Activated CD8-positive, alpha-beta memory T cell treated with anti-CD3 and anti-CD28 coated beads for 1 hour (primary cell): ENCODE data around the gene TFR2.
"Not testable (repeated sequence)": the region's sequence is repeated elsewhere in the genome, so short reads cannot be mapped to it uniquely, and the experiment has no call there.

Experiments used
- DNase-seq, 2 donors: peaks; one replicate each; pipeline ENCODE4 v3.0.0-alpha.2; 2020; ENCODE audit warnings: low read depth in 1 of 2; ENCODE audit errors: extremely low read depth in 1 of 2

Gene TFR2

GRCh38 chr7:100678291-100678984 lies 37.1 kb upstream of the TFR2 start:
- no peak for DNase-seq

- no peak for DNase-seq
Observed at GRCh38 chr7:100677308-100678267, 36.2 kb upstream of the TFR2 start.

DNA sequence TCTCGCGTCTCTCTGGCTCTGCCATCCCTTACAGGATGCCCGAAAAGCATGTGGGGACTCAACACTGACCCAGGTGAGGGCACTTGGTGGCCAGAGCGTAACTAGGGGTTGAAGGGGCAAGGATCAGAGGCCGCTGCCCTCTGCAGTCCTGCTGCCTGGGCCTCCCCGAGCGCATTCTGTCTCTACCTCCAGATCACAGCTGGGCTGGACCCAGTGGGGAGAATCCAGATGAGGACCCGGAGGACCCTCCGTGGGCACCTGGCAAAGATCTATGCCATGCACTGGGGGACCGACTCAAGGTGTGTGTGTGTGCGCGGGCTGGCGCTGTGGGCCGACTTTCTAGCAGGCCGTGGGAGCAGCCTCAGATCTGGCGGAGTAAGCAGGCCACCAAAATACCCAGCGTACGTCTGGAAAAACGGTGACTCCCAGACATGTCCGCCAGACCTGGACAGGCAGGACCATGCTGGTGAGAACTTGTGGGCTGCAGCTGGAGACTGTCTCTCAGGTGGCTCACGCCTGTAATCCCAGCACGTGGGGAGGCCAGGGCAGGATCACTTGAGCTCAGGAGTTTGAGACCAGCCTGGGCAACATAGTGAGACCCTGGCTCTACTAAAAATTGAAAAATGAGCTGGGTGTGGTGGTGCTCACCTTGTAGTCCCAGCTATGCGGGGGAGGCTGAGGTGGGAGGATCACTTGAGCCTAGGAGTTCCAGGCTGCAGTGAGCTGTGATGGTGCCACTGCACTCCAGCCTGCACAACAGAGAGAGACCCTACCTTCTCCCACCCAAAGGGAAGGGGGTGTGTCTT lies 35.4 kb upstream of the TFR2 start:
- DNase-seq, result no peak

DNA sequence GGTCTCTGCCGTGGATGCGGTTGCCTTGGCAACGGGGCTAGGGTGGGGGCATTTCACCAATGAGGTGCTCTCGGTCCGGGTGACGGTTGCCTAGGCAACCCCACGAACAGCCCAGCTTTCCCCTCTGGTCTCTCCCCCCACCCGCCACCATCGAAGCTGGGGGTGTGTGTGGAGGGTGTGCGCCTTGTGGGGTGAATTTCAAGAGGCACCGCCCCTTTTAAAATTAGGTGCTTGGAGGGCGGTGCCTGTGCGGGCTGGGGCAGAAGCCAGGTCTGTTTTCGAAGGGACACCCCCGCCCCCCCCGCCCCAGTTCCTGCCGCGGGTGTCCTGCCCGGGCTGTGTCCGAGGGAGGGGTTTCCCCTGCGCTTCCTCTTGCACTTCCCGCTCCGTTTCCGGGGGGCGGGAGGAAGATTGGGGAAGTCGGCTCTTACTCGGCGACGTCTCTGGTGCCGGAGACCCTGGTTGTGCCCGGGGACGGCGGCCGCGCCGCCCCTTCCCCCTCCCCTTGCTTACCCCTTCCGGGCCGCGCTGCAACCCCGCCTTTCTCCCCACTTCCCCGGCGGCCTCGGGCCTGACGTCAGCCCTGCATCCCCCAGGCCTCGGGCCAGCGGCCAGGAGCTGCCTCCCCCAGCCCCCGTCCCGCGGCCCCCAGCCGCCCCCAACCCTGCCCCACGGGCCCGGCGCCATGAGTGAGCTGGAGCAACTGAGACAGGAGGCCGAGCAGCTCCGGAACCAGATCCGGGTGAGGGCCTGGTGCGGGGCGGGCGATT lies 34.4 kb upstream of the TFR2 start:
- DNase-seq, result peak; percentile 69 to 89

DNA sequence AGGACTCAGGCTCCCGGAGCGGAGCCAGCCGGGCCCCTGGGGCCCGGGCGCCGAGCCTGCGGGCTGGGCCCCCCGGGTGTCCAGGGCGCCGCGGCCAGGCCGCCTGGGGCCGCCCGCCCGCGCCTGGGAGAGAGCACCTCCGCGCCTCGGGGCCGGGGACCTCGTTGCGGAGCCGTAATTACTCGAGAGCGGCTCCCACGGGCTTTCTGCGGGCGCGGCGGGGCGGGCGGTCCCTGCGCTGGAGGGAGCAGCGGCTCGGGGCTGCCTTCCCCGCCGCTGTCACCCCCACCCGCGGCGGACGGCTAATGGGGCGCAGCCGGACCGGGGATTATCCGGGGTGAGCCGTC lies 33.7 kb upstream of the TFR2 start:
- no peak for DNase-seq

DNA sequence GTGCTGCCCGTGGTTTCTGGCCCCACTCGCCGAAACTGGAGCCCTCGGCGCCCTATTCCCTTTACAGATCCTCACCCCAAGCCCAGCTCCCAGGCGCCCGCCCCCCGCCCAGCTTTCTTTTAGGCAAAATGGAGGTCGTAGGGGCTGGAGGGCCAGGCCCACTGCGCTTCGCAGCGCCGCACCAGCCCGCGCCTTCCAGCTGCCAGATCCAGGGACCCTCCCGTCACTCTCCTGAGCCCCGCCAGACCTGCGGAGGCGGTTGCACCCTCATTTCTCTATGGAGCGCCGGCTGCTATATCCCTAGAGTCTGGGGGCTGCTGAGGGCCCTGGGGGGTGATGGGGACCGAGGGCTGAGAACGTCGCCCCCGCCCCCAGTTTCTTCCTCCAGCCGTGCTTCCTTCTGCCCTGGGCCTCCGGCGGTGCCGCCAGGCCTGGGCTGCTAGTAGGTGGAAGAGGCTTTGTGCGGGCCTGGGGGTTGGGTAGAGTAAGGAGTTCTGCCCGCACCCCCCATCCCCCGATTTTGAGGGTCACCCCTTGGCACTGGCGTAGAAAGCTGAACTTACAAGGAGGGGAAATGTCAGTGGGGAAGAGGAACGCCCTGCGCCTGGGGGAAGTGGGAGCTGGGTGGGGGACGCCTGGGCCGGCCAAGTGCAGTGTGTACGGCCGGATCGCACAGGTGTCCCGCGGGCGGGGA lies 33.2 kb upstream of the TFR2 start:
- DNase-seq, result no peak

- DNase-seq, result peak in 1 of 2 donors; percentile 32
Observed at GRCh38 chr7:100673942-100674410, 32.6 kb upstream of the TFR2 start.

- DNase-seq, result peak; percentile 93 to 96
Observed at GRCh38 chr7:100673302-100673941, 32.1 kb upstream of the TFR2 start, which contains the start of gene GNB2. TSS of gene GNB2 (plus strand) at chr7:100673740. CDS start at chr7:100676266, 2,526 bp downstream.

DNA sequence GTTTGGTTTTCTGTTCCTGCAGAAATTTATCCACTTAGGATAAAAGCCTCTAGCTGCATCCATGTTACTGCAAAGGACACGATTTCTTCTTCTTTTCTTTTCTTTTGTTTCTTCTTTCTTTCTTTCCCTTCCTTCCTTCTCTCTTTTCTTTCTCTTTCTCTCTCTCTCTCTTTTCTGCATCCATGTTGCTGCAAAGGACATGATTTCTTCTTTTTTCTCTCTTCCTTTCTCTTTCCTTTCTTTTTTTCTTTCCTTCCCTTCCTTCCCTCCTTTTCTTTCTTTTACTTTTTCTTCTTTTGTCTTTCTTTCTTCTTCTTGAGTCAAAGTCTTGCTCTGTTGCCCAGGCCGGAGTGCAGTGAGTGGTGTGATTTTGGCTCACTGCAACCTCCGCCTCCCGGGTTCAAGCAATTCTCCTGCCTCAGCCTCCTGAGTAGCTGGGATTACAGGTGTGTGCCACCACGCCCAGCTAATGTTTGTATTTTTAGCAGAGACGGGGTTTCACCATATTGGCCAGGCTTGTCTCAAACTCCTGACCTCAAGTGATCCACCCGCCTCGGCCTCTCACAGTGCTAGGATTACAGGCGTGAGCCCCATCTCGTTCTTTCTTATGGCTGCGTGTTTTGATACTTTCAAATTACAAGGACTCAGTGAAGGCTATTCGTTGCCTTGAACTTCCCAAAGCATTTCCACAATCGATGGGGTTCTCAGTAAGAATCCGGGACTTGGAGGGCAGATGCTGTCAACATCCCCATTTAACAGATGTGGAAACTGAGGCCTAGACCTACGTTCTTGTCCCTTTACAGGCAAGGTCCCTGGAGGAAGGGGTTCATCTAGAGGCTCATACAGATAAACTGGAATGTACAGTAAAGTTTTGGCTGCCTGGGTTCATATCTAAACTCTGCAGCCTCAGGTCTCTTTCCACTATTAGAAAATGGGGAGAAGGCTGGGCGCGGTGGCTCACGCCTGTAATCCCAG lies 30.3 kb upstream of the TFR2 start:
- no peak for DNase-seq

DNA sequence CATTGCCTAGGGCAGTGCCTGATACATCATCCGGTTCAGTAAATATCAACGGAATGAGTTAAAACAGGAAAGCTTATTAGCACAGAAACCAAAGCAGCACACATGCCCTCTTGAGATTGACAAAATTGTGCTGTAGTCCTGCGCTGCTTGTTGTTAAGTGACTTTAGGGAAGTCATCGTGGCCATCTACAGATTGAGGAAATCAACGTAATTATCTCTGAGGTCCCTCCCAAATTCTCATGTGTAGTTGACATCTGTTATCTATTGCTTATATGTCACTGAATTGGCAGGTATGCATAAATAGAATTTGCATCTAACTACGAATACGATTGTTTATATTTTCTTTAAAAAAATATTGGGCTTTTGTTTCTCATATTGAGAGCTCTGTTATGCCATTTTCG lies 28.7 kb upstream of the TFR2 start:
- DNase-seq, result no peak

- not testable (repeated sequence) for DNase-seq
Observed at GRCh38 chr7:100669106-100669505, 27.8 kb upstream of the TFR2 start.

- DNase-seq, result no peak
Observed at GRCh38 chr7:100668069-100668449, 26.7 kb upstream of the TFR2 start.

GRCh38 chr7:100667331-100668068 lies 26.1 kb upstream of the TFR2 start:
- no peak for DNase-seq

DNA sequence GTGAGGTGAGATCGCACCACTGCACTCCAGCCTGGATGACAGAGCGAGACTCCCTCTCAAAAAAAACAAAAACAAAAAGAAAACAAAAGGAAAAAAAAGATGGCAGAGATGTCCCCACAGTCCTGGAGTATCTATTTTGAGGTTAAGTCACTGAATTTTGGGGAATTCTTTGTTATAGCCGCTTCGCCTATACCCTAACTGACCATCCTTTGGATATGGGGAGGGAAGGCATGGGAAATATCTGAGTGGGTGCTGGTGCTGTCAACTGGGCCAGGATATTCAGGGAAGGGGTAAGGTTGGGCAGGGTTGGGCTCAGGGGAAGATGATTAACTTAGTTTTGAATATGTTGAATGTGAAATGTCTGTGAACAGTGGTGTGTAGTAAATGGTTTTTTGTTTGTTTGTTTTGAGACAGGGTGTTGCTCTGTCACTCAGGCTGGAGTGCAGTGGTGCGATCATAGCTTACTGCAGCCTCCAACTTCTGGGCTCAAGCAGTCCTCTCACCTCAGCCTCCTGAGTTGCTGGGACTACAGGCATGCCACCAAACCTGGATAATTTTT lies 23.9 kb upstream of the TFR2 start:
- no peak for DNase-seq

GRCh38 chr7:100662194-100662776 lies 20.9 kb upstream of the TFR2 start:
- not testable (repeated sequence) for DNase-seq

DNA sequence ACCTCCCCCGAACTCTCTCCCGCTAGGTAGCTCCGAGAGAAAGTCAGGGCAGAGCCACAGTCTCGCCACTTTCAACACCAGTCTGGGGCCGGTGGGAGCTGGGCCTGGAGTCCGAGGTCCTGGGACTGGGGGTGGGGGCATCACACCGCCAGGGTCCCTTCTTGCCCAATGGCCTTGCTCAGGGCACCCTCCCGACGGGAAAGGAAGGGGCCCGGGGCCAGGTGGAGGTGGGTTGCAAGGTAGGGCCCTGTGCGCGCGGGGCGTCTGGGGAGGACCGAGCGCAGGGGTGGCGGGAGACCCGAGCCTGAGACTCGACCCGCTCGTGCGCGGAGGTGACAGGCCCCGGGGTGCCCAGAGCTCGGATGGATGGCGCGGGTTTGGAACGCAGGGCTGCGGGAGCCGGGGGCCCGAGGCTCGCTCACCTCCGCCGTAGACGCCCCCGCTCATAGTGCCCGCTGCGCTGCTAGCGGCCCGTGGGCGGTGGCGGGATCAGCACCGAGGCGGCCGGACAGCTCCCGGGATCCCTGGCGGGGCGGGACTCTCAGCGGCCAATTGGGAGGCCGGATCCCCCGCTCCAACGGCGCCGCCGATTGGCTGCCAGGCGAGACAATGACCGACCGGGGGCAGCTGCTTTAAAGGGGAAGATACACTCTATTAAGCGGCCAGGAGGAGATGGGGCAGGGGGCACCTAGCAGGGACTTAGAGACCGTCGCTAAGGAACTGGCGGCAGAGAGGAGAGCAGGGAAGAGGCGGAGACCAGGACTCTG lies 14.7 kb upstream of the TFR2 start, which contains the start of gene ACTL6B:
Gene ACTL6B (minus strand): TSS at position 541 of the 767 bp plus-strand sequence. CDS start 94 bp downstream, at position 447.
- peak in 1 of 2 donors; percentile 34 for DNase-seq
